ENCODE data around the gene VAMP3. TPM values are rescaled to one million over a fixed set of nuclear protein-coding genes. Genes with fewer than 3 reads are reported as not detected.

VAMP3 gene
- total RNA-seq, 1 donor from 2014 or later, result 75.9 TPM

DNA sequence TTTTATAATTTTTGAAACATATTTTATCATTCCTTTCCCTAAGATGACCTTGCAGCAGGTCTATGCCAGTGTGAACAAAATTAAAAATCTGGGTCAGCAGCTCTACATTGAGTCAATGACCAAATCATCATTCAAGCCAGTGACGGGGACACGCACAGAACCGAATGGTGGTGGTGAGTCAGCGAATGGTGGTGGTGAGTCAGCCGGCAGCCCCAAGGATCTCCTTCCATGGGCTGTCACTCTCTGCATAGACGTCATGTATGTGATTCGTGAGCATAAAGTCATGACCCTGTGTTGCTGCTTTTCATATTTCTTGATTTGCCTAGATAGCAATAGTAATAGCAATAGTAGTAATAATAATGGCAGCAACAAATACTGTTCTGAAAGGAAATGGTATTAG, 39.3 kb downstream of the VAMP3 start:
- intact Hi-C loops (cut with micrococcal nuclease), result no loop called here
- no peak overlapping the region for H3K27ac ChIP-seq (replicated peaks)

GRCh38 chr1:7811476-7811875, 40.4 kb downstream of the VAMP3 start:
- H3K4me3 ChIP-seq, result no peak overlapping the region
- peaks cover 13% of the 10 kb centered on the region for H3K9me3 ChIP-seq (replicated peaks)
- no peaks in the 10 kb centered on the region for H3K27me3 ChIP-seq (ENCODE audit: low read depth)
- TF ChIP-seq CTCF (IDR thresholded peaks at IDR 0.05; ENCODE audit: borderline replicate concordance), result no peak
- intact Hi-C loops (cut with micrococcal nuclease), result no loop called here
- no peak overlapping the region for H3K27ac ChIP-seq (replicated peaks)
- no peak for DNase-seq
- H3K36me3 ChIP-seq, result peaks cover 78% of the 10 kb centered on the region
- H3K4me1 ChIP-seq, result no peaks in the 10 kb centered on the region

More for the DNA sequence above, 39.3 kb downstream of the VAMP3 start:
- no peak for TF ChIP-seq CTCF (IDR thresholded peaks at IDR 0.05; ENCODE audit: borderline replicate concordance)
- no peaks in the 10 kb centered on the region for H3K4me1 ChIP-seq
- no peaks in the 10 kb centered on the region for H3K27me3 ChIP-seq (ENCODE audit: low read depth)
- no peak for DNase-seq
- peaks cover 88% of the 10 kb centered on the region for H3K36me3 ChIP-seq
- H3K4me3 ChIP-seq, result no peak overlapping the region
- peaks cover 13% of the 10 kb centered on the region for H3K9me3 ChIP-seq (replicated peaks)

DNA sequence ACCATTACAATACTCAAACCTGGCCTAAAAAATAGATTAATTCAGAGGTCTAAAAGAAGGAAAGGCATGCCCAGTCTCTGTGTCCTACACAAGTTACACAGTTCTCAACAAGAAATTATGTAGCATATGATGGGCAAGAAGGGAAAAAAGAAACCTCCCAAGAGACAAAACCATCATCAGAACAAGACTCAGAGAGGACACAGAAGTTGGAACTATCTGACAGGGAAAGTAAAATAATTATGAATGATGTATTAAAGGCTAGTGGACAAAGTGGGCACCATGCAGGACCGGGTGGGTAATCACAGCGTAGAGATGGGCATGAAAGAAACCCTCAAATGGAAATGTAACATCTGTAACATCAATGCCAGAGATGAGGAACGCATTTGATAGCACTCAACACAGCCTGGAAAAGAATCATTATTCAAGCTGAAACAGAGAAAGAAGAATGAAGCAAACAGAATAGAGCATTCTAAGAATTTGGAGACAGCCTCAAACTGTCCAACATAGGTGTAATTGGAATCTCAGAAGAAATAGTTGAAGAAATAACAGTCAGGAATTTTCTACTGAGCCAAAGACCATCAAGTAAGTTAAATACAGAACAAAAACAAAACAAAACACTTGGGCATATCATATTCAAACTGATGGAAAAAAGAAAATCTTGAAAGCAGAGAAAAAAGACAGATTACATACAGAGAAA, 42.7 kb downstream of the VAMP3 start:
- Histone ChIP-seq H3K4me3 (no peak overlapping the region), H3K27me3 (ENCODE audit: low read depth) (no peaks in the 10 kb centered on the region), H3K4me1 (no peaks in the 10 kb centered on the region), H3K27ac (replicated peaks) (no peak overlapping the region), H3K9me3 (replicated peaks) (peaks cover 13% of the 10 kb centered on the region), H3K36me3 (peaks cover 75% of the 10 kb centered on the region)
- no peak for DNase-seq
- intact Hi-C loops (cut with micrococcal nuclease), result no loop called here
- no peak for TF ChIP-seq CTCF (IDR thresholded peaks at IDR 0.05; ENCODE audit: borderline replicate concordance)

DNA sequence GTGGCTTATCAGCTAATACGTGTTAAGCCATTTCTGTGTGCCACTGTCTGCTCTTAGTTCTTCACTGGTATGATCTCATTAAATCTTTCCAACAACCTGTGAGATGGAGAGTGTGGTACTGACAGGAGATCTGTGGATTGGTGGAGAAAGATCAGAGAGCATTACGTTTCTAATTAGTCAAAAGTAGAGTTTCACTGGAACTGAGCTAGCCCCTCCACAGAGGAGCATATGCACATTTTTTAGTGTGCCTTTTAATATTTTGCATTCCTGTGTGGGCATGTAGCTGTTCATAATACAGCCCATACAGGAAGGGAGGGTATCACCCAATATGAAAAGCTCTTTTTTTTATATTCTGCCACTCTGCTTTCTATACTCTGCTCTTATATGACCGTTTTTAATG, 50.2 kb downstream of the VAMP3 start:
- Histone ChIP-seq H3K4me1 (no peaks in the 10 kb centered on the region), H3K27me3 (ENCODE audit: low read depth) (no peaks in the 10 kb centered on the region), H3K9me3 (replicated peaks) (no peaks in the 10 kb centered on the region), H3K36me3 (peaks cover 95% of the 10 kb centered on the region), H3K27ac (replicated peaks) (no peak overlapping the region), H3K4me3 (no peak overlapping the region)
- intact Hi-C loops (cut with micrococcal nuclease), result no loop called here
- TF ChIP-seq CTCF (IDR thresholded peaks at IDR 0.05; ENCODE audit: borderline replicate concordance), result no peak
- no peak for DNase-seq

DNA sequence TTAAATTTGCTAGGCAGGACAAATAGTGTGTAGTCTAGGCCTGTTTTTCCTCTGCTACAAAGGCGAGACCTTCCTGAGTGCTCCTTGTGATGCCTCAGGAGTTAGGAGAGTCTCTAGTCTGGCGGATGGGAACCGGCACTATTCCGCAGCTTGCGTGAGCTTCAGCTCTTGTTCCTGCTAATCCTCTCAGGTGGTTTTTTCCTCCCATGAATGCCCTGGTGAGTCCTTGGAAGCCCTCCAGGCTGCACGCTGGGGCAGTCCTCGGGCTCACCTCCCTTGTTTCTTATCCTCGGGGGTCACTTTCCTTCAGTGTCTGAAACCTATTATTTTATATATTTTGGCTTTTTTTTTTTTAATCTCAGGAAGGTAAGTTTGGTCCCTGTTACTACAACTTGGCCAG, 53.6 kb downstream of the VAMP3 start:
- no peaks in the 10 kb centered on the region for H3K4me1 ChIP-seq
- H3K27me3 ChIP-seq (ENCODE audit: low read depth), result no peaks in the 10 kb centered on the region
- intact Hi-C loops (cut with micrococcal nuclease), result no loop called here
- H3K9me3 ChIP-seq (replicated peaks), result no peaks in the 10 kb centered on the region
- H3K27ac ChIP-seq (replicated peaks), result no peak overlapping the region
- DNase-seq, result no peak
- H3K4me3 ChIP-seq, result no peak overlapping the region
- TF ChIP-seq CTCF (IDR thresholded peaks at IDR 0.05; ENCODE audit: borderline replicate concordance), result no peak
- peaks cover 100% of the 10 kb centered on the region for H3K36me3 ChIP-seq

Data from left ventricle myocardium inferior (tissue), 1 donor.